Neural progenitor cell (in vitro differentiated cells): Measurements from ENCODE around the gene TLE3. TPM values are rescaled to one million over a fixed set of nuclear protein-coding genes. Genes with fewer than 3 reads are reported as not detected.

Experiments
- DNase-seq: peaks from one replicate; pipeline ENCODE4 v3.0.0-alpha.2; 2016; ENCODE audit warnings: low spot score
- H2AFZ ChIP-seq: fragments of 200-600 bp; sonication (generic); replicated peaks from 2 replicates; pipeline ENCODE4 v1.6.1; 2016; ENCODE audit warnings: antibody characterized with exemption
- H3F3A ChIP-seq: fragments of 200-600 bp; sonication (generic); 2 replicates; pipeline ENCODE4 v1.6.1; 2016; ENCODE audit warnings: antibody characterized with exemption, low read depth
- H3K27ac ChIP-seq: fragments of 200-600 bp; sonication (generic); 2 replicates; pipeline ENCODE4 v1.5.1; 2016; ENCODE audit warnings: mild to moderate bottlenecking
- H3K27me3 ChIP-seq: fragments of 200-600 bp; sonication (generic); 2 replicates; pipeline ENCODE4 v1.6.1; 2016; ENCODE audit warnings: mild to moderate bottlenecking, moderate library complexity
- H3K36me3 ChIP-seq: fragments of 200-600 bp; sonication (generic); 2 replicates; pipeline ENCODE4 v1.5.1; 2016
- H3K4me1 ChIP-seq: fragments of 200-600 bp; sonication (generic); 2 replicates; pipeline ENCODE4 v1.6.1; 2016; ENCODE audit warnings: mixed run types
- H3K4me2 ChIP-seq: fragments of 200-600 bp; sonication (generic); 2 replicates; pipeline ENCODE4 v1.6.1; 2016
- H3K4me3 ChIP-seq: fragments of 200-600 bp; sonication (generic); 2 replicates; pipeline ENCODE4 v1.5.1; 2016
- H3K79me2 ChIP-seq: fragments of 200-600 bp; sonication (generic); 2 replicates; pipeline ENCODE4 v1.6.1; 2016; ENCODE audit warnings: low read depth
- H3K9ac ChIP-seq: fragments of 200-600 bp; sonication (generic); 2 replicates; pipeline ENCODE4 v1.6.1; 2016
- H3K9me3 ChIP-seq: fragments of 200-600 bp; sonication (generic); 2 replicates; pipeline ENCODE4 v1.5.1; 2016; ENCODE audit warnings: low read depth
- H4K20me1 ChIP-seq: fragments of 200-600 bp; sonication (generic); 2 replicates; pipeline ENCODE4 v1.6.1; 2016; ENCODE audit warnings: low read depth
- H3K27ac Mint-ChIP-seq: 3 replicates; pipeline ENCODE4 v1.8.0; 2021; ENCODE audit warnings: mixed read lengths
- H3K27me3 Mint-ChIP-seq: 2 replicates; pipeline ENCODE4 v1.8.0; 2022; ENCODE audit warnings: low read depth, mild to moderate bottlenecking, inconsistent platforms, moderate library complexity, mixed read lengths; ENCODE audit not compliant: insufficient read depth
- H3K36me3 Mint-ChIP-seq: 3 replicates; pipeline ENCODE4 v1.8.0; 2021; ENCODE audit warnings: mixed read lengths
- H3K4me1 Mint-ChIP-seq: 3 replicates; pipeline ENCODE4 v1.8.0; 2021; ENCODE audit warnings: mixed read lengths
- H3K4me3 Mint-ChIP-seq: 3 replicates; pipeline ENCODE4 v1.8.0; 2021; ENCODE audit warnings: mild to moderate bottlenecking, moderate library complexity, mixed read lengths
- H3K9me3 Mint-ChIP-seq: 3 replicates; pipeline ENCODE4 v1.8.0; 2020; ENCODE audit warnings: mixed read lengths
- EZH2 ChIP-seq: fragments of 200-600 bp; sonication (generic); IDR thresholded peaks from 2 replicates; pipeline ENCODE4 v1.6.1; 2017; ENCODE audit warnings: antibody characterized with exemption, mild to moderate bottlenecking, moderate library complexity
- EZH2phosphoT487 ChIP-seq: fragments of 200-600 bp; sonication (generic); IDR thresholded peaks from 2 replicates; pipeline ENCODE4 v1.6.1; 2017; ENCODE audit warnings: antibody characterized with exemption
- total RNA-seq: library from RNA; depleted of rRNA; stranded (reverse); fragments of >200 nt; gene quantifications from 2 replicates; pipeline ENCODE4 v1.2.3, GENCODE V29; 2015; ENCODE audit warnings: low replicate concordance
- TF ChIP-seq, protein P1 (sequence below): fragments of 200-600 bp; sonication (generic); IDR thresholded peaks from 2 replicates; pipeline ENCODE4 v1.5.1; 2017; ENCODE audit warnings: antibody characterized with exemption, mild to moderate bottlenecking

TLE3 gene
- total RNA-seq, 1 donor from 2014 or later, result 22.1 TPM

- peaks cover 40% of the 10 kb centered on the region for H3K36me3 Mint-ChIP-seq
- DNase-seq, result no peak
- Histone ChIP-seq H3K9ac (no peak overlapping the region), H3K4me2 (peak overlapping the region; percentile 76), H3K4me3 (peak overlapping the region; percentile 25), H3K36me3 (no peaks in the 10 kb centered on the region), H2AFZ (no peak overlapping the region), H3F3A (peaks cover 21% of the 10 kb centered on the region), H3K27ac (no peak overlapping the region), H3K27me3 (no peaks in the 10 kb centered on the region), H3K9me3 (no peaks in the 10 kb centered on the region), H3K4me1 (peaks cover 58% of the 10 kb centered on the region), H3K79me2 (peaks cover 98% of the 10 kb centered on the region), H4K20me1 (peaks cover 99% of the 10 kb centered on the region)
- H3K27me3 Mint-ChIP-seq, result peaks cover 3% of the 10 kb centered on the region
- TF ChIP-seq, protein P1, sequence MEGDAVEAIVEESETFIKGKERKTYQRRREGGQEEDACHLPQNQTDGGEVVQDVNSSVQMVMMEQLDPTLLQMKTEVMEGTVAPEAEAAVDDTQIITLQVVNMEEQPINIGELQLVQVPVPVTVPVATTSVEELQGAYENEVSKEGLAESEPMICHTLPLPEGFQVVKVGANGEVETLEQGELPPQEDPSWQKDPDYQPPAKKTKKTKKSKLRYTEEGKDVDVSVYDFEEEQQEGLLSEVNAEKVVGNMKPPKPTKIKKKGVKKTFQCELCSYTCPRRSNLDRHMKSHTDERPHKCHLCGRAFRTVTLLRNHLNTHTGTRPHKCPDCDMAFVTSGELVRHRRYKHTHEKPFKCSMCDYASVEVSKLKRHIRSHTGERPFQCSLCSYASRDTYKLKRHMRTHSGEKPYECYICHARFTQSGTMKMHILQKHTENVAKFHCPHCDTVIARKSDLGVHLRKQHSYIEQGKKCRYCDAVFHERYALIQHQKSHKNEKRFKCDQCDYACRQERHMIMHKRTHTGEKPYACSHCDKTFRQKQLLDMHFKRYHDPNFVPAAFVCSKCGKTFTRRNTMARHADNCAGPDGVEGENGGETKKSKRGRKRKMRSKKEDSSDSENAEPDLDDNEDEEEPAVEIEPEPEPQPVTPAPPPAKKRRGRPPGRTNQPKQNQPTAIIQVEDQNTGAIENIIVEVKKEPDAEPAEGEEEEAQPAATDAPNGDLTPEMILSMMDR, result no peak
- TF ChIP-seq EZH2phosphoT487, result no peak
- TF ChIP-seq EZH2, result no peak
- peaks cover 87% of the 10 kb centered on the region for H3K4me1 Mint-ChIP-seq
- H3K4me3 Mint-ChIP-seq, result peak overlapping the region; percentile 78
- no peaks in the 10 kb centered on the region for H3K9me3 Mint-ChIP-seq
- no peak overlapping the region for H3K27ac Mint-ChIP-seq
Measured at GRCh38 chr15:70083946-70084345, 13.8 kb downstream of the TLE3 start.

- H4K20me1 ChIP-seq, result peaks cover 99% of the 10 kb centered on the region
- H3K27me3 ChIP-seq, result no peaks in the 10 kb centered on the region
- H3F3A ChIP-seq, result peaks cover 21% of the 10 kb centered on the region
- Mint-ChIP-seq H3K27me3 (peaks cover under 1% of the 10 kb centered on the region), H3K36me3 (peaks cover 41% of the 10 kb centered on the region), H3K4me3 (peak overlapping the region; percentile 78), H3K27ac (peak overlapping the region; percentile 91), H3K4me1 (peaks cover 88% of the 10 kb centered on the region), H3K9me3 (no peaks in the 10 kb centered on the region)
- H3K4me2 ChIP-seq, result peak overlapping the region; percentile 76
- H3K79me2 ChIP-seq, result peaks cover 98% of the 10 kb centered on the region
- TF ChIP-seq EZH2phosphoT487 (no peak), EZH2 (no peak)
- TF ChIP-seq, protein P1, result no peak
- H3K9ac ChIP-seq, result no peak overlapping the region
- no peak overlapping the region for H3K27ac ChIP-seq
- H2AFZ ChIP-seq, result no peak overlapping the region
- no peaks in the 10 kb centered on the region for H3K9me3 ChIP-seq
- no peaks in the 10 kb centered on the region for H3K36me3 ChIP-seq
- peak; percentile 95 for DNase-seq
- H3K4me1 ChIP-seq, result peaks cover 53% of the 10 kb centered on the region
- peak overlapping the region; percentile 37 for H3K4me3 ChIP-seq
Measured at GRCh38 chr15:70083418-70083817, 14.3 kb downstream of the TLE3 start.

GRCh38 chr15:70082281-70082900 is 15.3 kb downstream of the TLE3 start:
- H3K27ac ChIP-seq, result no peak overlapping the region
- no peaks in the 10 kb centered on the region for H3K9me3 ChIP-seq
- H3K9ac ChIP-seq, result no peak overlapping the region
- H2AFZ ChIP-seq, result no peak overlapping the region
- Mint-ChIP-seq H3K27ac (peak overlapping the region; percentile 91), H3K4me1 (peaks cover 88% of the 10 kb centered on the region), H3K36me3 (peaks cover 45% of the 10 kb centered on the region), H3K4me3 (peak overlapping the region; percentile 19), H3K9me3 (no peaks in the 10 kb centered on the region), H3K27me3 (no peaks in the 10 kb centered on the region)
- TF ChIP-seq, protein P1, result no peak
- TF ChIP-seq EZH2, result no peak
- TF ChIP-seq EZH2phosphoT487, result no peak
- H3F3A ChIP-seq, result peaks cover 21% of the 10 kb centered on the region
- H3K36me3 ChIP-seq, result no peaks in the 10 kb centered on the region
- peaks cover 49% of the 10 kb centered on the region for H3K4me1 ChIP-seq
- DNase-seq, result no peak
- peak overlapping the region; percentile 37 for H3K4me3 ChIP-seq
- peaks cover 99% of the 10 kb centered on the region for H4K20me1 ChIP-seq
- H3K27me3 ChIP-seq, result no peaks in the 10 kb centered on the region
- H3K79me2 ChIP-seq, result peaks cover 98% of the 10 kb centered on the region
- peak overlapping the region; percentile 76 for H3K4me2 ChIP-seq
